IMR-90 (cell line): ENCODE data around the gene NDUFB5. TPM values are rescaled to one million over a fixed set of nuclear protein-coding genes. Genes with fewer than 3 reads are reported as not detected.

ENCODE experiments used
- ATAC-seq: fragments of 200-7000 bp; cut with Tn5 transposase; 2 replicates; pipeline ENCODE4 v1.9.1; 2020; ENCODE audit warnings: low read depth, mild to moderate bottlenecking, moderate library complexity
- BruUV-seq: library from RNA; stranded (reverse); fragments of 400-500 nt; replicated peaks from 2 replicates; lab custom pipeline; 2021; lab: Mats Ljungman, UMichigan
- CTCF ChIA-PET: fragments of 300-600 bp; formaldehyde crosslinking; extraction: SDS; loops from one replicate; lab custom pipeline; 2021; ENCODE audit warnings: antibody characterized with exemption; lab: Yijun Ruan, JAX
- POLR2A ChIA-PET: fragments of 300-600 bp; sonication (Branson Sonifier 250); formaldehyde crosslinking; loops from one replicate; lab custom pipeline; 2022; ENCODE audit warnings: antibody characterized with exemption; ENCODE audit not compliant: unreplicated experiment; lab: Charles Lee
- DNase-seq: peaks from one replicate; pipeline ENCODE4 v3.0.0; 2013
- H2AFZ ChIP-seq: replicated peaks from 2 replicates; pipeline ENCODE3; 2013; ENCODE audit warnings: low read length, mild to moderate bottlenecking; ENCODE audit not compliant: poor library complexity
- H2AK5ac ChIP-seq: 2 replicates; pipeline ENCODE4 v1.6.1; 2013; ENCODE audit warnings: low read depth, low read length, inconsistent platforms
- H2AK9ac ChIP-seq: replicated peaks from 2 replicates; pipeline ENCODE3; 2013; ENCODE audit warnings: mild to moderate bottlenecking, low read depth, low read length, moderate library complexity; ENCODE audit not compliant: poor library complexity
- H2BK120ac ChIP-seq: 2 replicates; pipeline ENCODE4 v1.6.1; 2013; ENCODE audit warnings: low read depth, low read length, inconsistent platforms
- H2BK15ac ChIP-seq: 3 replicates; pipeline ENCODE4 v1.6.1; 2013; ENCODE audit warnings: low read depth, low read length, inconsistent platforms
- H2BK20ac ChIP-seq: 2 replicates; pipeline ENCODE4 v1.6.1; 2013; ENCODE audit warnings: low read depth, mild to moderate bottlenecking, inconsistent platforms, low read length, moderate library complexity
- H2BK5ac ChIP-seq: 2 replicates; pipeline ENCODE4 v1.6.1; 2013; ENCODE audit warnings: mild to moderate bottlenecking, low read depth, low read length, inconsistent platforms; ENCODE audit not compliant: poor library complexity, severe bottlenecking
- H3K14ac ChIP-seq: replicated peaks from 2 replicates; pipeline ENCODE4 v1.6.1; 2013; ENCODE audit warnings: low read depth, low read length, inconsistent platforms
- H3K18ac ChIP-seq: 2 replicates; pipeline ENCODE4 v1.6.1; 2013; ENCODE audit warnings: low read depth, low read length, control low read depth
- H3K23ac ChIP-seq: 2 replicates; pipeline ENCODE4 v1.6.1; 2013; ENCODE audit warnings: low read depth, low read length, inconsistent platforms
- H3K27ac ChIP-seq: 2 replicates; pipeline ENCODE4 v1.5.1; 2013; ENCODE audit warnings: mild to moderate bottlenecking, control low read depth, low read length; ENCODE audit not compliant: insufficient read depth
- H3K27me3 ChIP-seq: 2 replicates; pipeline ENCODE4 v1.6.1; 2013; ENCODE audit warnings: low read length; ENCODE audit not compliant: control insufficient read depth, insufficient read depth
- H3K36me3 ChIP-seq: 2 replicates; pipeline ENCODE4 v1.6.1; 2013; ENCODE audit warnings: low read length, mixed read lengths; ENCODE audit not compliant: control insufficient read depth, insufficient read depth
- H3K4ac ChIP-seq: 2 replicates; pipeline ENCODE4 v1.6.1; 2013; ENCODE audit warnings: low read depth, low read length, inconsistent platforms
- H3K4me1 ChIP-seq: 2 replicates; pipeline ENCODE4 v1.6.1; 2013; ENCODE audit warnings: low read length, mixed read lengths; ENCODE audit not compliant: control insufficient read depth, insufficient read depth
- H3K4me2 ChIP-seq: 2 replicates; pipeline ENCODE4 v1.6.1; 2013; ENCODE audit warnings: low read depth, mild to moderate bottlenecking, control low read depth, low read length, moderate library complexity
- H3K4me3 ChIP-seq: 2 replicates; pipeline ENCODE4 v1.5.1; 2013; ENCODE audit warnings: low read depth, mild to moderate bottlenecking, control low read depth, low read length, moderate library complexity; ENCODE audit not compliant: insufficient read depth
- H3K56ac ChIP-seq: 2 replicates; pipeline ENCODE4 v1.6.1; 2013; ENCODE audit warnings: low read length, inconsistent platforms; ENCODE audit not compliant: insufficient read depth; ENCODE audit errors: extremely low read depth
- H3K79me1 ChIP-seq, 2 experiments: 2 replicates each; pipeline ENCODE4 v1.6.1; 2013; ENCODE audit warnings: low read length in 2 of 2, inconsistent platforms in 1 of 2, low read depth in 1 of 2
- H3K9ac ChIP-seq: 2 replicates; pipeline ENCODE4 v1.6.1; 2013; ENCODE audit warnings: low read depth, low read length, control low read depth
- H3K9me1 ChIP-seq: 2 replicates; pipeline ENCODE4 v1.6.1; 2013; ENCODE audit warnings: low read length, inconsistent platforms; ENCODE audit not compliant: insufficient read depth
- H3K9me3 ChIP-seq: 2 replicates; pipeline ENCODE4 v1.6.1; 2013; ENCODE audit warnings: low read length; ENCODE audit not compliant: control insufficient read depth, insufficient read depth
- H4K20me1 ChIP-seq: 2 replicates; pipeline ENCODE4 v1.6.1; 2013; ENCODE audit warnings: low read length, inconsistent platforms; ENCODE audit not compliant: insufficient read depth
- H4K5ac ChIP-seq: 2 replicates; pipeline ENCODE4 v1.6.1; 2013; ENCODE audit warnings: mild to moderate bottlenecking, low read depth, low read length, control low read depth
- H4K8ac ChIP-seq, 2 experiments: 2 replicates each; pipeline ENCODE4 v1.6.1; 2013; ENCODE audit warnings: low read depth in 2 of 2, low read length in 2 of 2, control low read depth in 1 of 2, inconsistent platforms in 1 of 2
- H4K91ac ChIP-seq: 2 replicates; pipeline ENCODE4 v1.6.1; 2013; ENCODE audit warnings: low read depth, low read length, inconsistent platforms; ENCODE audit not compliant: insufficient read depth
- CEBPB ChIP-seq: IDR thresholded peaks from 2 replicates; pipeline ENCODE4 v1.6.1; 2012; ENCODE audit warnings: low read depth, low read length, improper control_type of control experiment
- CHD1 ChIP-seq: IDR thresholded peaks from 2 replicates; pipeline ENCODE4 v1.6.1; 2012; ENCODE audit warnings: low read depth, low read length, improper control_type of control experiment
- FOS ChIP-seq: fragments of 150-350 bp; IDR thresholded peaks from 2 replicates; pipeline ENCODE4 v1.6.1; 2016; ENCODE audit warnings: low read depth, low read length
- MAFK ChIP-seq: IDR thresholded peaks from 2 replicates; pipeline ENCODE4 v1.6.1; 2012; ENCODE audit warnings: low read depth, low read length, improper control_type of control experiment
- MAZ ChIP-seq: IDR thresholded peaks from 2 replicates; pipeline ENCODE4 v1.6.1; 2012; ENCODE audit warnings: low read depth, mild to moderate bottlenecking, low read length, improper control_type of control experiment, moderate library complexity, borderline replicate concordance
- MXI1 ChIP-seq: IDR thresholded peaks from 2 replicates; pipeline ENCODE4 v1.6.1; 2012; ENCODE audit warnings: low read depth, mild to moderate bottlenecking, low read length, moderate library complexity, borderline replicate concordance
- NFE2L2 ChIP-seq: fragments of 150-350 bp; IDR thresholded peaks from 2 replicates; pipeline ENCODE4 v1.6.1; 2016; ENCODE audit warnings: low read depth, mild to moderate bottlenecking, low read length
- POLR2A ChIP-seq: IDR thresholded peaks from 2 replicates; pipeline ENCODE4 v1.6.1; 2012; ENCODE audit warnings: mild to moderate bottlenecking, low read depth, low read length
- RAD21 ChIP-seq: IDR thresholded peaks from 2 replicates; pipeline ENCODE4 v1.6.1; 2012; ENCODE audit warnings: low read length, improper control_type of control experiment
- RCOR1 ChIP-seq: IDR thresholded peaks from 2 replicates; pipeline ENCODE4 v1.6.1; 2012; ENCODE audit warnings: mild to moderate bottlenecking, low read length, improper control_type of control experiment; ENCODE audit not compliant: insufficient replicate concordance
- RFX5 ChIP-seq: IDR thresholded peaks from 2 replicates; pipeline ENCODE4 v1.8.0; 2012; ENCODE audit warnings: low read depth, mild to moderate bottlenecking, low read length, moderate library complexity
- SMC3 ChIP-seq: fragments of 150-350 bp; IDR thresholded peaks from 2 replicates; pipeline ENCODE4 v1.6.1; 2016; ENCODE audit warnings: low read depth, mild to moderate bottlenecking, antibody characterized with exemption, low read length, moderate library complexity
- WGBS, 2 experiments: methylation state at CpG; one replicate each; pipeline versions ENCODE4 v1.1.5 to v1.1.7; 2013; ENCODE audit warnings: missing lambda C conversion rate in 2 of 2; ENCODE audit not compliant: insufficient read length in 1 of 2; ENCODE audit errors: extremely low coverage in 2 of 2; 5-methylcytosine and 5-hydroxymethylcytosine counted together
- dilution Hi-C: fragments of 300-500 bp; cut with HindIII; formaldehyde crosslinking; loops from one replicate; pipeline ENCODE4 v1.14.3; 2018; ENCODE audit warnings: low sequenced_read_pairs; ENCODE audit not compliant: unreplicated experiment
- in situ Hi-C: fragments of 300-500 bp; cut with MboI; formaldehyde crosslinking; loops from 3 replicates; pipeline ENCODE4 v1.14.3; 2019; ENCODE audit warnings: low sequenced_read_pairs, inconsistent platforms, mixed read lengths
- intact Hi-C: fragments of 100-400 bp; cut with micrococcal nuclease; formaldehyde crosslinking; loops from 2 replicates; pipeline ENCODE4 v1.10.0; 2022
- polyA plus RNA-seq, 3 experiments: library from polyadenylated mRNA; depleted of rRNA; stranded (reverse); fragments of >200 nt; gene quantifications; 2 replicates each; pipeline ENCODE4 v1.2.3, GENCODE V29; 2012; ENCODE audit warnings: low replicate concordance in 1 of 3
- total RNA-seq: library from RNA; depleted of rRNA; stranded (reverse); fragments of >200 nt; gene quantifications from 2 replicates; pipeline ENCODE4 v1.2.3, GENCODE V29; 2012
- TF ChIP-seq, protein P1 (sequence below): fragments of 150-350 bp; IDR thresholded peaks from 2 replicates; pipeline ENCODE4 v1.6.1; 2017; ENCODE audit warnings: mild to moderate bottlenecking, antibody characterized with exemption, low read length, low read depth
- TF ChIP-seq, protein P2 (sequence below): fragments of 150-350 bp; IDR thresholded peaks from 2 replicates; pipeline ENCODE4 v1.6.1; 2016; ENCODE audit warnings: low read depth, mild to moderate bottlenecking, low read length, moderate library complexity, borderline replicate concordance
- TF ChIP-seq, protein P3 (sequence below): conservative IDR thresholded peaks from 2 replicates; pipeline ENCODE4 v1.5.1; 2012; ENCODE audit warnings: mild to moderate bottlenecking, low read depth, low read length, improper control_type of control experiment

NDUFB5 gene
- total and polyA plus RNA-seq, 2 of the 4 experiments (the other 2 are of a cell fraction): 17.2 to 29.3 TPM

DNA sequence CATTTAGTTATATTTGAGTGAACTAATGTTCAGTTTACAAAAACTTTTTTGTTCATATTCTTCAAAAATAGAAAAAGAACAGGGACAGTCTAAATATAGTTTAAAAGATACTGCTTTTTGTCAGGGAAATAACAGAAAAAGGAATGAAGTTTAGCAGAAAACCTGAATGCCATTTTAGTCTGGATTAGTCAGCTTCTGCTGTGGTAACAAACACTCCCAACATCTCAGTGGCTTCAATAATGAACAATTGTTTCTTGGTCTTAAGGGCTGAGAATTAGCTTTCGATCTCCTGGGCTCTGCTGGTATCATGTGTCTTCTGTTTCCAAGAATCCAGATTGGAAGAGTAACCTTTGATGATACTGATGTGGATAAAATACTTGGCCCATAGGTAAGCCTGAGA lies 35.9 kb downstream of the NDUFB5 start:
- no peak overlapping the region for H3K23ac ChIP-seq
- no peak overlapping the region for H2BK120ac ChIP-seq
- H2AFZ ChIP-seq: no peak overlapping the region
- TF ChIP-seq CEBPB: no peak
- TF ChIP-seq MAFK: no peak
- no peak for TF ChIP-seq POLR2A
- no peak for TF ChIP-seq NFE2L2
- TF ChIP-seq FOS: no peak
- TF ChIP-seq, protein P1, sequence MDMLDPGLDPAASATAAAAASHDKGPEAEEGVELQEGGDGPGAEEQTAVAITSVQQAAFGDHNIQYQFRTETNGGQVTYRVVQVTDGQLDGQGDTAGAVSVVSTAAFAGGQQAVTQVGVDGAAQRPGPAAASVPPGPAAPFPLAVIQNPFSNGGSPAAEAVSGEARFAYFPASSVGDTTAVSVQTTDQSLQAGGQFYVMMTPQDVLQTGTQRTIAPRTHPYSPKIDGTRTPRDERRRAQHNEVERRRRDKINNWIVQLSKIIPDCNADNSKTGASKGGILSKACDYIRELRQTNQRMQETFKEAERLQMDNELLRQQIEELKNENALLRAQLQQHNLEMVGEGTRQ: no peak
- no peak for TF ChIP-seq RAD21
- TF ChIP-seq RFX5: no peak
- no peak for TF ChIP-seq SMC3
- TF ChIP-seq, protein P2, sequence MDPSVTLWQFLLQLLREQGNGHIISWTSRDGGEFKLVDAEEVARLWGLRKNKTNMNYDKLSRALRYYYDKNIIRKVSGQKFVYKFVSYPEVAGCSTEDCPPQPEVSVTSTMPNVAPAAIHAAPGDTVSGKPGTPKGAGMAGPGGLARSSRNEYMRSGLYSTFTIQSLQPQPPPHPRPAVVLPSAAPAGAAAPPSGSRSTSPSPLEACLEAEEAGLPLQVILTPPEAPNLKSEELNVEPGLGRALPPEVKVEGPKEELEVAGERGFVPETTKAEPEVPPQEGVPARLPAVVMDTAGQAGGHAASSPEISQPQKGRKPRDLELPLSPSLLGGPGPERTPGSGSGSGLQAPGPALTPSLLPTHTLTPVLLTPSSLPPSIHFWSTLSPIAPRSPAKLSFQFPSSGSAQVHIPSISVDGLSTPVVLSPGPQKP: no peak
- no peak for TF ChIP-seq RCOR1
- TF ChIP-seq MAZ: no peak
- TF ChIP-seq MXI1: no peak
- TF ChIP-seq, protein P3, sequence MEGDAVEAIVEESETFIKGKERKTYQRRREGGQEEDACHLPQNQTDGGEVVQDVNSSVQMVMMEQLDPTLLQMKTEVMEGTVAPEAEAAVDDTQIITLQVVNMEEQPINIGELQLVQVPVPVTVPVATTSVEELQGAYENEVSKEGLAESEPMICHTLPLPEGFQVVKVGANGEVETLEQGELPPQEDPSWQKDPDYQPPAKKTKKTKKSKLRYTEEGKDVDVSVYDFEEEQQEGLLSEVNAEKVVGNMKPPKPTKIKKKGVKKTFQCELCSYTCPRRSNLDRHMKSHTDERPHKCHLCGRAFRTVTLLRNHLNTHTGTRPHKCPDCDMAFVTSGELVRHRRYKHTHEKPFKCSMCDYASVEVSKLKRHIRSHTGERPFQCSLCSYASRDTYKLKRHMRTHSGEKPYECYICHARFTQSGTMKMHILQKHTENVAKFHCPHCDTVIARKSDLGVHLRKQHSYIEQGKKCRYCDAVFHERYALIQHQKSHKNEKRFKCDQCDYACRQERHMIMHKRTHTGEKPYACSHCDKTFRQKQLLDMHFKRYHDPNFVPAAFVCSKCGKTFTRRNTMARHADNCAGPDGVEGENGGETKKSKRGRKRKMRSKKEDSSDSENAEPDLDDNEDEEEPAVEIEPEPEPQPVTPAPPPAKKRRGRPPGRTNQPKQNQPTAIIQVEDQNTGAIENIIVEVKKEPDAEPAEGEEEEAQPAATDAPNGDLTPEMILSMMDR: no peak
- no peak for TF ChIP-seq CHD1
- no peak overlapping the region for H3K27ac ChIP-seq
- intact Hi-C loops (no loop called here), dilution Hi-C loops (no loop called here), in situ Hi-C loops (no loop called here)
- H3K9ac ChIP-seq: no peak overlapping the region
- H4K5ac ChIP-seq: no peak overlapping the region
- BruUV-seq: no TSS peak
- no peaks in the 10 kb centered on the region for H3K27me3 ChIP-seq
- no peak overlapping the region for H3K4ac ChIP-seq
- no peak overlapping the region for H3K14ac ChIP-seq
- H2BK20ac ChIP-seq: no peak overlapping the region
- H3K9me1 ChIP-seq: no peaks in the 10 kb centered on the region
- WGBS, 2 experiments: 67% methylated on average over 1 of the region's 1 CpG; no CpG with 5 or more reads in 1 of the 2 experiments
- H4K20me1 ChIP-seq: no peaks in the 10 kb centered on the region
- no peaks in the 10 kb centered on the region for H3K79me1 ChIP-seq
- no peak overlapping the region for H3K56ac ChIP-seq
- no peaks in the 10 kb centered on the region for H3K4me1 ChIP-seq
- no peaks in the 10 kb centered on the region for H3K9me3 ChIP-seq
- no peak overlapping the region for H2BK15ac ChIP-seq
- H3K4me2 ChIP-seq: no peak overlapping the region
- ATAC-seq (no peak), DNase-seq (no peak)
- POLR2A ChIA-PET: no interaction called here
- no peak overlapping the region for H2BK5ac ChIP-seq
- H3K18ac ChIP-seq: no peak overlapping the region
- no peak overlapping the region for H4K8ac ChIP-seq
- no peak overlapping the region for H2AK5ac ChIP-seq
- no peak overlapping the region for H3K4me3 ChIP-seq
- no peak overlapping the region for H2AK9ac ChIP-seq
- H3K36me3 ChIP-seq: no peaks in the 10 kb centered on the region
- CTCF ChIA-PET: no interaction called here
- no peak overlapping the region for H4K91ac ChIP-seq
